ENCODE results near the gene PFKP. TPM values are rescaled to one million over a fixed set of nuclear protein-coding genes. Genes with fewer than 3 reads are reported as not detected.
A peak's percentile ranks its signal among the peaks of the same experiment; 100 is the strongest.

The PFKP gene
- total RNA-seq, 4 donors from 2014 or later = 90.8 to 255 (median 112) TPM

DNA sequence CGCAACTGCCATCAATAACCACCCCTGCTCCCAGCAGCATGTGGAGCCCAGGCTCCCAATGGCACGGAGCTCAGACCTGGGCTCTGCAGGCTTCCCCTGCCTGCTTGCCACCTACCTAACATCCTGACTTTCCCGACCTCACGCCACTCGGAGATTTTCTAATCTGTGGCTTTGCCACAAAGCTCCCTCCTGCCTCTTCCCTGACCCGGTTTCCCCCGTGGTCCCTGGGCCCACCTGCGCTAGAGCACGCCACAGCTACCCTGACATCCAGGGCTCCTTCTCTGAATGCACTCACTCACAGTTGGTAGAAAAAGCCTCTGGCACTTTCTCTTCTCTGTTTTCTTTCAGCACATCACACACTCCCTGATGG lies 85.2 kb downstream of the PFKP start:
- Histone ChIP-seq H3K27ac (replicated peaks in 1 of 4) (no peak overlapping the region), H3K27me3 (no peaks in the 10 kb centered on the region), H3K9me3 (no peaks in the 10 kb centered on the region), H3K4me3 (no peak overlapping the region), H3K4me1 (no peaks in the 10 kb centered on the region), H3K36me3 (peaks cover 80 to 100% (median 91%) of the 10 kb centered on the region in 4 donors)
- intact Hi-C loops (cut with DNase I) = no loop called here
- DNase-seq (ENCODE audit: extremely low spot score) = no peak
- TF ChIP-seq EP300 (IDR thresholded peaks at IDR 0.05) (no peak), POLR2AphosphoS5 (IDR thresholded peaks at IDR 0.05) (no peak), POLR2A (IDR thresholded peaks at IDR 0.05; ENCODE audit: low read depth) (no peak)
- TF ChIP-seq, protein P1, sequence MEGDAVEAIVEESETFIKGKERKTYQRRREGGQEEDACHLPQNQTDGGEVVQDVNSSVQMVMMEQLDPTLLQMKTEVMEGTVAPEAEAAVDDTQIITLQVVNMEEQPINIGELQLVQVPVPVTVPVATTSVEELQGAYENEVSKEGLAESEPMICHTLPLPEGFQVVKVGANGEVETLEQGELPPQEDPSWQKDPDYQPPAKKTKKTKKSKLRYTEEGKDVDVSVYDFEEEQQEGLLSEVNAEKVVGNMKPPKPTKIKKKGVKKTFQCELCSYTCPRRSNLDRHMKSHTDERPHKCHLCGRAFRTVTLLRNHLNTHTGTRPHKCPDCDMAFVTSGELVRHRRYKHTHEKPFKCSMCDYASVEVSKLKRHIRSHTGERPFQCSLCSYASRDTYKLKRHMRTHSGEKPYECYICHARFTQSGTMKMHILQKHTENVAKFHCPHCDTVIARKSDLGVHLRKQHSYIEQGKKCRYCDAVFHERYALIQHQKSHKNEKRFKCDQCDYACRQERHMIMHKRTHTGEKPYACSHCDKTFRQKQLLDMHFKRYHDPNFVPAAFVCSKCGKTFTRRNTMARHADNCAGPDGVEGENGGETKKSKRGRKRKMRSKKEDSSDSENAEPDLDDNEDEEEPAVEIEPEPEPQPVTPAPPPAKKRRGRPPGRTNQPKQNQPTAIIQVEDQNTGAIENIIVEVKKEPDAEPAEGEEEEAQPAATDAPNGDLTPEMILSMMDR (IDR thresholded peaks at IDR 0.05) = no peak
- 82% methylated on average over 9 of the region's 9 CpGs for WGBS

DNA sequence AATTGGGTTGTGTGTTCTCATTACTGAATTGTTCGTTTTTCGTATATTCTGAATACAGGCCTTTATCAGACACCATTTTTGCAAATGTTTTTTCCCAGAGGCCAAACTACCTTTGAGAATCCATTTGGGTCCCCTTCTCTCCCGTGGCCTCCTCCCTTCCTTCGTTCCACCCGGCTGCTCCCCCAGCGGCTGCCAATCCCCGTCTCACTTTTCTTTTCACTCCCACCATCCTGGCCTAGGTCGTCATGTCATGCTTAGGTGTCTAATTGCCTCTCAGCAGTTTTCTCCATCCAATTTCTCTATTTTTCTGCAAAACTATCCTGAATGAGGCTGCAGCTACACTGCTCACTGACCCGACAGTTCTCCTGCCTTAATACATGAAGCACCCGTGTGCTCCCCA lies 87.3 kb downstream of the PFKP start:
- Histone ChIP-seq H3K27ac (replicated peaks in 1 of 4) (no peak overlapping the region), H3K9me3 (no peaks in the 10 kb centered on the region), H3K4me1 (no peaks in the 10 kb centered on the region), H3K4me3 (no peak overlapping the region), H3K27me3 (no peaks in the 10 kb centered on the region), H3K36me3 (peaks cover 84 to 100% (median 92%) of the 10 kb centered on the region in 4 donors)
- intact Hi-C loops (cut with DNase I) = no loop called here
- no peak for DNase-seq (ENCODE audit: extremely low spot score)
- WGBS = 93% methylated on average over 10 of the region's 10 CpGs
- TF ChIP-seq, protein P1 (IDR thresholded peaks at IDR 0.05) = no peak
- TF ChIP-seq POLR2AphosphoS5 (IDR thresholded peaks at IDR 0.05) (no peak), POLR2A (IDR thresholded peaks at IDR 0.05; ENCODE audit: low read depth) (no peak), EP300 (IDR thresholded peaks at IDR 0.05) (no peak)

DNA sequence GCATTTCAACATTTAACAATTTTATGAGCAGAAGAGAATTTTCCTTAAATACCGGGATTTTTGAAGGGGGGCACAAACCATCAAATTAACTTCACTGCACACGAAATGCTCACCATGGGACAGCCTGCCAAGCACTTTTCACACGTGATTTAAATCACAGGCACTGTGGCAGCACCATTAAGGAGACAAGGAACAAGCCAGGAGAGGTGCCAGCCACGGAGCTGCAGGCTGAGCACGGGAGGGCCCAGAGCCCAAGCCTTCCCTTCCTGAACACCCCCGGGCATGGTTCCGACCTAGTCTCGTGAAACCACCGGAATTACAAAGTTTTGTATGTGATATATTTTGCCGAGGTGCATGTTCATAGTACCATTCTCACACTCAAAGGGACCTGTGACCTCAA lies 91.8 kb downstream of the PFKP start:
- no peaks in the 10 kb centered on the region for H3K9me3 ChIP-seq
- intact Hi-C loops (cut with DNase I) = no loop called here
- H3K4me3 ChIP-seq = no peak overlapping the region
- H3K27ac ChIP-seq (replicated peaks in 1 of 4) = no peak overlapping the region
- H3K4me1 ChIP-seq = no peaks in the 10 kb centered on the region
- H3K36me3 ChIP-seq = peaks cover 59 to 99% (median 92%) of the 10 kb centered on the region in 4 donors
- DNase-seq (ENCODE audit: extremely low spot score) = no peak
- whole genome bisulfite sequencing = 90% methylated on average over 10 of the region's 10 CpGs
- TF ChIP-seq, protein P1 (IDR thresholded peaks at IDR 0.05) = no peak
- TF ChIP-seq EP300 (IDR thresholded peaks at IDR 0.05) = no peak
- TF ChIP-seq POLR2AphosphoS5 (IDR thresholded peaks at IDR 0.05) = no peak
- TF ChIP-seq POLR2A (IDR thresholded peaks at IDR 0.05; ENCODE audit: low read depth) = no peak
- H3K27me3 ChIP-seq = no peaks in the 10 kb centered on the region

DNA sequence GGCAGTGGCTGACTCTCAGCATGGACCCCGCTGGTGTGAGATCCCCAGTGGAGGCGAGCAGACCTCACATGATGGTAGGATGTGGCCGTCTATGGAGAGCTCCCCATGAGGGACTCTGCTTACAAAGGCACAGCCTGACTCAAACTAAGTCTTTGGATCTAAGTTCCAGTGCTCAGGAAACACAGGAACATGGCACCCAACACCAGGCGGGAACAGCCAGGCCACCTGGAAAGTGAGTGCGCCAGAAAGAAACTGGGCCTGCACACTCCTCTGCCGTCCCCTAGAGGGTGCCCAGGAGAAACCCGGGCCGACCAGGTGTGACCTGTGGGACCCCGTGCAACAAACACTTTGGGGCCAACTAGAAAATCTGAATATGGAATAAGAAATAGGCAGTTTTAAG lies 95.2 kb downstream of the PFKP start:
- TF ChIP-seq POLR2A (IDR thresholded peaks at IDR 0.05; ENCODE audit: low read depth) (no peak), POLR2AphosphoS5 (IDR thresholded peaks at IDR 0.05) (no peak), EP300 (IDR thresholded peaks at IDR 0.05) (no peak)
- TF ChIP-seq, protein P1 (IDR thresholded peaks at IDR 0.05) = peak in 1 of 3 experiments; percentile 3
- H3K27me3 ChIP-seq = no peaks in the 10 kb centered on the region
- 88% methylated on average over 8 of the region's 9 CpGs for WGBS
- no peaks in the 10 kb centered on the region for H3K9me3 ChIP-seq
- intact Hi-C loops (cut with DNase I) = no loop called here
- no peak for DNase-seq (ENCODE audit: extremely low spot score)
- no peaks in the 10 kb centered on the region for H3K4me1 ChIP-seq
- H3K36me3 ChIP-seq = peaks cover 65 to 100% (median 99%) of the 10 kb centered on the region in 4 donors
- H3K27ac ChIP-seq (replicated peaks in 1 of 4) = no peak overlapping the region
- H3K4me3 ChIP-seq = no peak overlapping the region

DNA sequence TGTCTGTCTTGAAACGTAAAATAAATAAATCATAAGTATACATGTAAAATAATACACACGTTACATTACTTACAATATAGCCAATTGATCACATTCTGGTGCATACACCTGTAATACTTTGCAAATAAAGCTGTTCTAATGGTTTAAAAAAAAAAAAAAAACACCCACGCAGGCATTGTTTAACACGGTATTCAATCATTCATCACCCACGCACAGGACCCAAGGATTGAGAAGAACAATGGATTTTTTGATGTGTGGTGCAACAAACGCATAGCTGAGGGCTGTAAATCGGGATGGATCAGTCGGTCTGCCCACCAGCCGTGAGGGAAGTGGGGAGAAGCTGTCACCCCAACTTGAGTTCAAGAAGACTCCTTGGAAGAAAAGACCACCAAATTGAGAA lies 96.5 kb downstream of the PFKP start:
- H3K4me3 ChIP-seq = no peak overlapping the region
- peaks cover 63 to 100% (median 99%) of the 10 kb centered on the region in 4 donors for H3K36me3 ChIP-seq
- no peaks in the 10 kb centered on the region for H3K4me1 ChIP-seq
- 76% methylated on average over 9 of the region's 9 CpGs for WGBS
- intact Hi-C loops (cut with DNase I) = no loop called here
- TF ChIP-seq, protein P1 (IDR thresholded peaks at IDR 0.05) = no peak
- TF ChIP-seq POLR2AphosphoS5 (IDR thresholded peaks at IDR 0.05) = no peak
- no peak for TF ChIP-seq EP300 (IDR thresholded peaks at IDR 0.05)
- TF ChIP-seq POLR2A (IDR thresholded peaks at IDR 0.05; ENCODE audit: low read depth) = no peak
- no peak overlapping the region for H3K27ac ChIP-seq (replicated peaks in 1 of 4)
- DNase-seq (ENCODE audit: extremely low spot score) = no peak
- H3K9me3 ChIP-seq = no peaks in the 10 kb centered on the region
- H3K27me3 ChIP-seq = no peaks in the 10 kb centered on the region

All from esophagus muscularis mucosa (tissue), 4 donors.